Stomach smooth muscle (tissue), 2 donors: ENCODE measurements around the gene PACSIN2.
A peak's percentile ranks its signal among the peaks of the same experiment; 100 is the strongest.
"Not testable (repeated sequence)": the region's sequence is repeated elsewhere in the genome, so short reads cannot be mapped to it uniquely, and the experiment has no call there.

Source experiments
- H3K27ac ChIP-seq: one replicate; pipeline ENCODE4 v1.7.0; 2013; ENCODE audit warnings: mild to moderate bottlenecking, low read length, inconsistent platforms
- H3K27me3 ChIP-seq, 2 donors: one replicate each; pipeline ENCODE4 v1.7.0; 2013; ENCODE audit warnings: low read length in 2 of 2; ENCODE audit not compliant: insufficient read depth in 2 of 2, control insufficient read depth in 1 of 2
- H3K36me3 ChIP-seq, 2 donors: one replicate each; pipeline ENCODE4 v1.7.0; 2013; ENCODE audit warnings: low read length in 2 of 2; ENCODE audit not compliant: control insufficient read depth in 2 of 2, insufficient read depth in 2 of 2
- H3K4me1 ChIP-seq: one replicate; pipeline ENCODE4 v1.7.0; 2013; ENCODE audit warnings: low read length; ENCODE audit not compliant: control insufficient read depth, insufficient read depth
- H3K4me3 ChIP-seq, 2 donors: one replicate each; pipeline ENCODE4 v1.7.0; 2013; ENCODE audit warnings: low read length in 2 of 2
- H3K9ac ChIP-seq, 2 donors: one replicate each; pipeline ENCODE4 v1.7.0; 2013; ENCODE audit warnings: low read length in 2 of 2, mild to moderate bottlenecking in 1 of 2
- H3K9me3 ChIP-seq, 2 donors: one replicate each; pipeline ENCODE4 v1.7.0; 2013; ENCODE audit warnings: low read length in 2 of 2; ENCODE audit not compliant: control insufficient read depth in 2 of 2
- donor health status: healthy.
- donor health status: Pancreatic carcinoma.

PACSIN2 gene

DNA sequence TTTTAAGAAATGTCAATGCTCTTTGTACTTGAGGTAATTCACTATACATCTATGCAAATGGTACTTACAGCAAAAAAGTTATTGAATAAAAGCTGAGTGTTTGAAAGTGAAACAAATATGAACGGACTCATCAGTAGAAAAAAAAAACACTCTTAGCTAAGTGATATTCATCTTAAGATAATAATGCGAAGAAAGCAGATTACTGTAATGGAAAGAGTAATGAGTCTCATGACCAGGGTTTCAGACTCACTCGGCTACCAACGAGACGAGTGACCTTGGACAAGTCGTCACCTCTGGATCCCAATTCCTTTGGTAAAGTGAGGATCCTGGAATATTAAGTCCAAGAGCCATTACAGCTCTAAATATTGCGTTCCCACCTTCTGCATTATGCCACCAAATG is 57.0 kb downstream of the PACSIN2 start:
- no peak overlapping the region for H3K9ac ChIP-seq
- H3K27me3 ChIP-seq, result no peaks in the 10 kb centered on the region
- H3K9me3 ChIP-seq, result no peaks in the 10 kb centered on the region
- no peak overlapping the region for H3K27ac ChIP-seq
- peaks cover 44% of the 10 kb centered on the region for H3K4me1 ChIP-seq
- H3K4me3 ChIP-seq, result peak overlapping the region in 1 of 2 donors; percentile 3
- H3K36me3 ChIP-seq, result no peaks in the 10 kb centered on the region

DNA sequence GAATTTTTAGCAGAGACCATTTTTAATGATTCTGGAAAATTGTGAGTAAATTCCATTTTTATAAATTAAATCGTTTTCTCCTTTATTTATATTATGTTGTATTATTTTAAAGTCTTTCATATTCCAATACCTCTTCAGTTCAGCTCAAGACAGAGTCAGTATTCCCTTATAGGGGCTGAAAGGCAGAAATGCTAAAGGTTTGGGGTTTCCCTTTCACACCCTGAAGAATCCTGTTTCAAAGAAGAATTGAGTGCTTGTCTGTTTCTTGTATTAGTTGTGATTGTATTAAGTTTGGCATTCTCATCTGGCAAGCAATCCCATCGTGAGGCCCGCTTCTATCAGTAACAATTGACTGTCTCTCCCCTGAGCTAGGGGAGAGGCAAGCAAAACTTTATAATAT is 57.4 kb downstream of the PACSIN2 start:
- Histone ChIP-seq H3K27me3 (no peaks in the 10 kb centered on the region), H3K36me3 (no peaks in the 10 kb centered on the region), H3K4me1 (peaks cover 41% of the 10 kb centered on the region), H3K9me3 (no peaks in the 10 kb centered on the region), H3K27ac (no peak overlapping the region), H3K9ac (no peak overlapping the region), H3K4me3 (no peak overlapping the region)

DNA sequence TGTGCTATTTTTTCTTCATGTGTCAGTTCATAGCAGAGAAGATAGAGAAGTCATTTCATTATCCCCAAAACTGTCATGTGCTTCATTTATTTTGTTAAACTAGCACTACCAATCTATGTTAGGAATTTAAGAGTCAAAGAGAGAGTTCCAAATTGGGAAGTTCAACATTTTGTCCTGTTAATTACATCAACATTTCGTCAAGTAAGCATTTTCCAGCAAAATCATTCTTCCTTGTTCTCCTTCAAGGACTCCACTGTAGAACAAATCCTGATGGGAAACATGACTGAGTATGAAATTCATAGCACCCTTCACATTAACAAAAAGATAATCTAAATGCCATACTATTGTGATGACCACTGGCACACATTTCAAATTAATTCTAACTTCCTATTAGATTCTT is 59.1 kb downstream of the PACSIN2 start:
- Histone ChIP-seq H3K36me3 (no peaks in the 10 kb centered on the region), H3K27ac (no peak overlapping the region), H3K9ac (no peak overlapping the region), H3K27me3 (no peaks in the 10 kb centered on the region), H3K4me1 (peaks cover 37% of the 10 kb centered on the region), H3K9me3 (no peaks in the 10 kb centered on the region), H3K4me3 (no peak overlapping the region)

DNA sequence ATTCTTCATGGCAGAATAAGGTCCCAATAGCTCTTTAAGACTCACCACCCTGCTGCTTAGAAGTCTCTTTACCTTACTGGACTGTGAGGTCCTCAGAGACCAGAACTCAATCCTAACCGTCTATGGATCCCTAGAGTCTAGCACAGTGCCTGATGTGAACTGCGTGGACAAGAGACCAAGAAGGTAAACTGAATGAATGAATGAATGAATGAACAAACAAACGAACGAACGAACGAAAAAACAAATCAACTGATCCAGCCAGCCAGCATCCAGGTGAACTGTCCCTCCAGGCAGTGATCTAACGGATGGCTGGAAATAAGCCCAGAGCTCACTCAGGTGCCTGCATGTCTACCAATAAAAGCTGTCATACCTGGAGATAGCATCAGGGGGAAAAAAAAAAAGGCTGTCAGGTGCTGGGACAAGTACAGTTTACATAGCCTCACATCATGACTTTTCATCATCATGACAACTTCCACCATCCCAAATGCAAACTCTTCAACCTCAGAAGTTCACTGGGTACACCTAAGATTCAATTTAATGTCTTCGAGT is 59.8 kb downstream of the PACSIN2 start:
- Histone ChIP-seq H3K36me3 (no peaks in the 10 kb centered on the region), H3K9me3 (no peaks in the 10 kb centered on the region), H3K4me3 (no peak overlapping the region), H3K27ac (no peak overlapping the region), H3K27me3 (no peaks in the 10 kb centered on the region), H3K4me1 (peaks cover 36% of the 10 kb centered on the region), H3K9ac (no peak overlapping the region)

DNA sequence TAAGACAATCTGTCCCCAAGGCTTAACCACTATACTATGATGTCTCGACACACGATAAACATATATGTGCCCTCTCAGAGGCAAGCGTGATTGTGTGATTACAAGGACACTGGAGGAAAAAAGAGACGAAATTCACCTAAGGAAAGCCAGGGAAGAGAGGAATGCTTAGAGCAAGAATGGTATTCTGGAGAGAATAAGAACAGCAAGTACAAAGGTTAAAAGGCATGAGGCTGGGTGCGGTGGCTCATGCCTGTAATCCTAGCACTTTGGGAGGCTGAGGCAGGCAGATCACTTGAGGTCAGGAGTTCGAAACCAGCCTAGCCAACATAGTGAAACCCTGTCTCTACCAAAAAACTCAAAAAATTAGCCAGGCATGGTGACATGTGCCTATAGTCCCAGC is 61.2 kb downstream of the PACSIN2 start:
- not testable (repeated sequence) for H3K9ac ChIP-seq, H3K36me3 ChIP-seq, H3K27me3 ChIP-seq, H3K27ac ChIP-seq, H3K4me3 ChIP-seq, H3K9me3 ChIP-seq
- peaks cover 37% of the 10 kb centered on the region for H3K4me1 ChIP-seq

DNA sequence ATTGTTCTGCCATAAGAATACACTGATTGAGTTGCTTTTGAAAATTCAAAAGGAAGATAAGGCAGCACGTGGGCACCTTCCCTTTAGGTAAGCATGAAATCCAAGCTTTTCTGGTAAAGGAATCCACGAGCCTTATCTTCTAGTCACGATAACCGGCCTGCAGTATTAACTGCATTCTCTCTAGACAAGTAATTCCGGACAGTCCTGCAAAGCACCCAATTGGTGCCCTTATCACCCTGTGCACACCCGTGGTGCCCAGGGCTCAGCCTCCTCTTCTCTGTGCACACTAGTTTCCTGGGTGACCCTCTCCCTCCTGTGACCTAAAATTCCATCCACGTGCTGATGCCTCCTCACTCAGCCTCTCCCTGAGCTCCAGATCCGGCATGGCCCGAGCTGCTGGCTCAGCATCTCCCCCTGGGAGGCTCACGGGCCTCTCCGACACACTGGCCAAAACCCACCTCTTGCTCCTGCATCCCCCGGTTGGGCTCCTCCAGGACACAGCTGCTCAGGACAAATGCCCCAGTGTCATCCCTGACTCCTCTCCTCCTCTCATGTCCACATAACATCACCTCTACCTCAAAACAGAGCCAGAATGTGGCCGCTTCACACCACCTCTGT is 63.7 kb downstream of the PACSIN2 start:
- Histone ChIP-seq H3K4me3 (no peak overlapping the region), H3K9ac (peak overlapping the region in 1 of 2 donors; percentile 13), H3K27ac (peak overlapping the region; percentile 31), H3K27me3 (no peaks in the 10 kb centered on the region), H3K9me3 (no peaks in the 10 kb centered on the region), H3K4me1 (peaks cover 45% of the 10 kb centered on the region), H3K36me3 (peaks cover 0 to under 1% of the 10 kb centered on the region in 2 donors)

DNA sequence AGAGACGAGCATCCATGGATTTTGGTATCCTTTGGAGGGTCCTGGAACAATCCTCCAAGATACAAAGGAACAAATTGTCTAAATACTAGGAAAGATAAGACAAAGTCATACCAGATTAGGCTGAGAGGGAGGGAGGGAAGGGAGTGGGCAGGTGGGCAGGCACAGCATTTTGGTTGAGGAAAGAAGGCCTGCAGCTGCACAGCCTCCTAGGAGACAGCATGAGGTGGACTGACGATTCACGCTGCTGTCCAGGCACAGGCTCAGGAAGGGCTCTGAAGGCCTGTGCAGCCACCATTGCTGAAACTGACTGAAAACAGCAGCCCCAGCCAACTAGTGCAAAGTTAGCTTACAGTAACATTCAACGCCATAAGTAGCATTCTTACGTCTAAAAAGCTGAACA is 64.7 kb downstream of the PACSIN2 start:
- no peaks in the 10 kb centered on the region for H3K9me3 ChIP-seq
- H3K9ac ChIP-seq, result no peak overlapping the region
- H3K27me3 ChIP-seq, result no peaks in the 10 kb centered on the region
- no peak overlapping the region for H3K4me3 ChIP-seq
- H3K36me3 ChIP-seq, result peaks cover 0 to 3% of the 10 kb centered on the region in 2 donors
- peak overlapping the region; percentile 31 for H3K27ac ChIP-seq
- peaks cover 48% of the 10 kb centered on the region for H3K4me1 ChIP-seq

DNA sequence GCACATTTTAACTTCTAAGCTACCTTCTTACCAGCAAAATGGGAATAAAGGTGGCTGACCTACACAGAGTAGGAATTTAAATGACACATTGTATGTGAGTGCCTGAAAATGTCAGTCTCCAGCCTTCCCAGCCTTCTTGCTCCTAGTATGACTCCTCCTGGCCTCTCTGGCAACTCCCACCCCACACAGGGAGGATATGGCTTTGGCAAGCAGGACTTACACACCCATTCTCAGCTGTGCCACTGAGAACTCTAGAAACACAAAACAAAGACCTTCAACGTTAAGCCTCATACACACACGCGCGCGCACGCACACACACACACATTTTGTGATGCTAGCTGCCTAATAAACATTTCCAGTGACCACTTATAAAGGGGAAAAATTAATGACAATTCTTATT is 65.8 kb downstream of the PACSIN2 start:
- Histone ChIP-seq H3K27ac (no peak overlapping the region), H3K9ac (no peak overlapping the region)

DNA sequence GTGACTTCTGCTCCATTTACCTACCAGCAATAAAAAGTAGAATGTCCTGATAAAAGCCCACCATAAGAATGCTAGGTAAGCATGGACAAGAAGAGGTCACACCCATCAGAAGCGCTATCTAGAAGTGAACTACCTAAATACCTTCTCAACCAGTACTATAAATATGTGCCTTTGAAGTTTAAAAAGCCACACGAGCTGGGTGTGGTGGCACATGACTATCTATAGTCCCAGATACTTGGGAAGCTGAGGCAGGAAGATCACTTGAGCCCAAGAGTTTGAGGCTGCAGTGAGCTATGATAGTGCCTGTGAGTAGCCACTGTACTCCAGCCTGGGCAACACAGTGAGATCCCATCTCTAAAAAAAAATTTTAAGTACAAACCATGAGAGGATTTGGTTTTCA is 66.7 kb downstream of the PACSIN2 start:
- no peaks in the 10 kb centered on the region for H3K9me3 ChIP-seq
- H3K4me1 ChIP-seq, result peaks cover 50% of the 10 kb centered on the region
- no peaks in the 10 kb centered on the region for H3K27me3 ChIP-seq
- peaks cover 0 to 3% of the 10 kb centered on the region in 2 donors for H3K36me3 ChIP-seq
- no peak overlapping the region for H3K4me3 ChIP-seq
- no peak overlapping the region for H3K9ac ChIP-seq
- H3K27ac ChIP-seq, result no peak overlapping the region

More for the DNA sequence above, 65.8 kb downstream of the PACSIN2 start:
- H3K36me3 ChIP-seq, result peaks cover 0 to 3% of the 10 kb centered on the region in 2 donors
- H3K4me3 ChIP-seq, result no peak overlapping the region
- H3K27me3 ChIP-seq, result no peaks in the 10 kb centered on the region
- H3K9me3 ChIP-seq, result no peaks in the 10 kb centered on the region
- H3K4me1 ChIP-seq, result peaks cover 53% of the 10 kb centered on the region

DNA sequence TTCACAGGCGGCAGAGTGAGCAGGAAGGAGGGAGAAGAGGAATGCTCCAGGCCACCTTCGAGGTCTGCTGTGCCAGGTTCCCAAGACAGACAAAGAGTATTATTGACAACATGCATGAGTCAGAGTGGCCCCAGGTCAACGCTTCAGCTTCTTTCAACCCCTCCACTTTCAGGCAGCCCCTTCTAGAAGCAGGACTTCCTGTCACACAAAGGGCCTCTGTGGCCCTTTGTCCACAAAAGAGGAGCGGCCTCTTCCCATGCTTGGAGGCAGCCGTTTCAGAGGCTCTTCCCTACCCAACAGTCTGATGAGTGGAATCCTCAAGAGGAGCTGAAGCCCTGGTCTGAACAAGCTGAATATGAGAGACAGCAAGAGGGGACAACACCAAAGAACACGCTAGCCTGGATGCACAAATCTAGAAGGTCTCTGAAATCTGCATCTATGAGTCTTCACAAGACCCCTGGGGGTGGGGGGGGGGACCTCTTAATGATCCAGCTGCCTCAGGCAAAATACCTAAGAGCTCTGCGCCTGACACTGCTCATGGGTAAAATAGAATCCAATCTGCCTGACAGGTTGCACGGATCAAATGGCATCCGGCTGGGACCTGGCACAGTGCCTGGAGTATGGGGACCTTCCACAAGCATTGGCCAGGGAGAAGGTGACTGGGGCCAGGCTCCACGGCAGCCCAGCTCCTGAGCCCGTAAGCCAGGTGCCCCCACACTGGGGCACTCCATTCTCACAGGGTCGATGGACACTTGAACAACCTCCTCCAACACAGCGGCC is 67.5 kb downstream of the PACSIN2 start:
- Histone ChIP-seq H3K9ac (no peak overlapping the region), H3K27me3 (no peaks in the 10 kb centered on the region), H3K9me3 (no peaks in the 10 kb centered on the region), H3K4me3 (no peak overlapping the region), H3K27ac (peak overlapping the region; percentile 18), H3K4me1 (peaks cover 50% of the 10 kb centered on the region), H3K36me3 (peaks cover 0 to 3% of the 10 kb centered on the region in 2 donors)
